Thyroid gland (tissue), 4 donors: ENCODE data around the gene GFOD1. TPM values are rescaled to one million over a fixed set of nuclear protein-coding genes. Genes with fewer than 3 reads are reported as not detected.

Source experiments
- DNase-seq, 2 donors: peaks; one replicate each; pipeline ENCODE4 v3.0.0-alpha.2; 2019
- H3K27ac ChIP-seq, 3 donors: fragments of 200-600 bp; sonication (generic); 1 replicate in 2 of 3; 2 replicates in 1 of 3; pipeline ENCODE4 v1.5.1; 2016 to 2019; ENCODE audit warnings: mild to moderate bottlenecking in 1 of 3, moderate library complexity in 1 of 3
- H3K27me3 ChIP-seq: fragments of 200-600 bp; sonication (generic); one replicate; pipeline ENCODE4 v1.5.1; 2019
- H3K36me3 ChIP-seq, 2 donors: fragments of 200-600 bp; sonication (generic); one replicate each; pipeline ENCODE4 v1.5.1; 2016 to 2019
- H3K4me1 ChIP-seq, 2 donors: fragments of 200-600 bp; sonication (generic); one replicate each; pipeline ENCODE4 v1.5.1; 2017 to 2019
- H3K4me3 ChIP-seq, 3 donors: fragments of 200-600 bp; sonication (generic); replicated peaks in 1 of 3; 1 replicate in 2 of 3; 2 replicates in 1 of 3; pipeline ENCODE4 v1.5.1; 2016; ENCODE audit warnings: mild to moderate bottlenecking in 1 of 3
- H3K9me3 ChIP-seq: fragments of 200-600 bp; sonication (generic); one replicate; pipeline ENCODE4 v1.5.1; 2017
- POLR2A ChIP-seq, 2 donors: fragments of 450-650 bp; IDR thresholded peaks; one replicate each; pipeline ENCODE4 v1.6.1; 2017; ENCODE audit warnings: antibody characterized with exemption in 2 of 2, mild to moderate bottlenecking in 2 of 2, moderate library complexity in 1 of 2
- WGBS, 2 donors: methylation state at CpG; one replicate each; pipeline ENCODE4 v1.1.5; 2017; 5-methylcytosine and 5-hydroxymethylcytosine counted together
- intact Hi-C: fragments of 100-400 bp; cut with DNase I; formaldehyde crosslinking; loops from one replicate; pipeline ENCODE4 v1.15.1; 2023
- total RNA-seq, 4 donors: library from RNA; depleted of rRNA; stranded (reverse); fragments of >200 nt; gene quantifications; one replicate each; pipeline ENCODE4 v1.2.3, GENCODE V29; 2016
- TF ChIP-seq, protein P1 (sequence below), 6 experiments: fragments of 200-600 bp in 3 of 6; fragments of 450-650 bp in 3 of 6; sonication (generic) in 3 of 6; IDR thresholded peaks; one replicate each; pipeline ENCODE4 v1.5.1; 2016 to 2019; ENCODE audit warnings: antibody characterized with exemption in 6 of 6, mild to moderate bottlenecking in 2 of 6, inconsistent platforms in 1 of 6, moderate library complexity in 1 of 6

The GFOD1 gene
- total RNA-seq, 4 donors from 2014 or later, result 4.2 to 18.4 (median 8.5) TPM

DNA sequence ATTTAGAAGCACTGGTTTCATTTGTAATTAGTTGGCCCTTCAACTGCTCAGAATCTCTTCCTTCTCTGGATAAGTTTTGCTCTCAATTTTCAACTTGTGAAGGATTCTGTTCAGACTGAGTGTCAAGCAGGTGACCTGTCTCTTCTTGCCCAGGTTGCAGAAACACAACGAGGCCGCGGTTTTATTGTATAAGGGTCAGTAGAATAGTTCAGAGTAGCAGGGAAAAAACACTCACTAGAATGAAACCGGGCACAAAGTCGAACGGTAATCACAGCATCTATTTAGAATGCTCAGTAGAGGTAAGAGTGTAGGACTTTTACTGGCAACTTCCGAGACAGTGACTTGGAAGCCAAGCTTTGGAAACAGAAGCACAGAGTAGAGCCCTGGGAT, 17.9 kb upstream of the GFOD1 start:
- intact Hi-C loops, result no loop called here
- no peak for TF ChIP-seq POLR2A (IDR thresholded peaks at IDR 0.05)
- TF ChIP-seq, protein P1, sequence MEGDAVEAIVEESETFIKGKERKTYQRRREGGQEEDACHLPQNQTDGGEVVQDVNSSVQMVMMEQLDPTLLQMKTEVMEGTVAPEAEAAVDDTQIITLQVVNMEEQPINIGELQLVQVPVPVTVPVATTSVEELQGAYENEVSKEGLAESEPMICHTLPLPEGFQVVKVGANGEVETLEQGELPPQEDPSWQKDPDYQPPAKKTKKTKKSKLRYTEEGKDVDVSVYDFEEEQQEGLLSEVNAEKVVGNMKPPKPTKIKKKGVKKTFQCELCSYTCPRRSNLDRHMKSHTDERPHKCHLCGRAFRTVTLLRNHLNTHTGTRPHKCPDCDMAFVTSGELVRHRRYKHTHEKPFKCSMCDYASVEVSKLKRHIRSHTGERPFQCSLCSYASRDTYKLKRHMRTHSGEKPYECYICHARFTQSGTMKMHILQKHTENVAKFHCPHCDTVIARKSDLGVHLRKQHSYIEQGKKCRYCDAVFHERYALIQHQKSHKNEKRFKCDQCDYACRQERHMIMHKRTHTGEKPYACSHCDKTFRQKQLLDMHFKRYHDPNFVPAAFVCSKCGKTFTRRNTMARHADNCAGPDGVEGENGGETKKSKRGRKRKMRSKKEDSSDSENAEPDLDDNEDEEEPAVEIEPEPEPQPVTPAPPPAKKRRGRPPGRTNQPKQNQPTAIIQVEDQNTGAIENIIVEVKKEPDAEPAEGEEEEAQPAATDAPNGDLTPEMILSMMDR (IDR thresholded peaks at IDR 0.05), result no peak
- no peaks in the 10 kb centered on the region for H3K27me3 ChIP-seq
- H3K36me3 ChIP-seq, result no peaks in the 10 kb centered on the region
- no peaks in the 10 kb centered on the region for H3K4me1 ChIP-seq
- peak overlapping the region in 1 of 3 donors; percentile 28 for H3K27ac ChIP-seq
- H3K9me3 ChIP-seq, result no peaks in the 10 kb centered on the region
- 82 to 83% methylated on average over 7 of the region's 7 CpGs for WGBS, 2 donors
- H3K4me3 ChIP-seq, result no peak overlapping the region
- DNase-seq, result no peak

DNA sequence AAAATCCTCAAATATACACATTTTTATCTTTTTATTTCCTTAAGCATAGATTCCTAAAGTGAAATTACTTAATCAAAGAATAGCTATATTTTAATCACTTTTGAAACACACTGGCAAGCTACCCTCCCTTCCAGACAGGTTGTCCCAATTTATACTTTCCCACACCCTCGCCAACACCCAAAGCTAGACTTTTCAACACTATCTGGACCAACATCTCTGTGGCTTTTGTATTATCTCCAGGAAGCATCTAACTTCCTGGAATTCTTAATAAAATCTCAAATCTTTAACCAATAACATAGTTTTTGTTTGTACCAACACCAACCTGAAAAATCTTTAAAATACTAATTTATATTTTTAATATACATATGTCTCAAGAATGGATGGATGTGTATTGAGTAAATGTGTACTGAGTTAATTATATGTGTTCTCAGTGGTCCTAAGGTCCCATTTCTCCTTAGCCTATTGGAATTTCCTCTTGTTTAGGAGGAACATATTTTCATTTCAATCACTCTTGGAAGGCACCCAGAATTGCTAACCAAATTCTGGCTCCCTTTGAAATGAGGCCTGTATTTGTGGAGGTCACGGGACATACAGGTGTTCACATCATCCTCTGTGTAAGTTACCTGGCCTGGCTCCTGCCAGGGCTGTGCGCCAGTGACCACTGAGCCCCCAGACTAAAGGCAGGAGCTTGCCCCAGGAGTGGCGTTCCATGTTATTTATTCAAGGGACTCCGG, 17.4 kb upstream of the GFOD1 start:
- H3K27me3 ChIP-seq, result no peaks in the 10 kb centered on the region
- H3K36me3 ChIP-seq, result no peaks in the 10 kb centered on the region
- H3K4me3 ChIP-seq, result no peak overlapping the region
- DNase-seq, result no peak
- no peaks in the 10 kb centered on the region for H3K9me3 ChIP-seq
- 64 to 68% methylated on average over 5 of the region's 5 CpGs for WGBS, 2 donors
- intact Hi-C loops, result no loop called here
- no peaks in the 10 kb centered on the region for H3K4me1 ChIP-seq
- H3K27ac ChIP-seq, result peak overlapping the region in 1 of 3 donors; percentile 28
- TF ChIP-seq, protein P1 (IDR thresholded peaks at IDR 0.05), result no peak
- TF ChIP-seq POLR2A (IDR thresholded peaks at IDR 0.05), result no peak

DNA sequence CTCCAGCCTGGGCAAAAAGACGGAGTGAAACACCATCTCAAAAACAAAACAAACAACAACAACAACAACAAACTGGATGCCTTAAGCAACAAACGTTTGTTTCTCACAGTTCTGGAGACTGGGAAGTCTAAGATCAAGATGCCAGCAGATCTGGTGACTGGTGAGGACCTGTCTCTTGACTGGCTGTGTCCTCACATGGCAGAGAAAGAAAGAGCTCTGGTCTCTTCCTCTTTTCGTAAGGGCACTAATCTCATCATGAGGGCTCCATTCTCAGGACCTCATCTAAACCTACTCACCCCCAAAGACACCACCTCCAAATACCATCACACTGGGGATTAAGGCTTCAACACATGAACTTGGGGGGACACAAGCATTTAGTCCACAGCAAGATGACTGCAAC, 13.5 kb upstream of the GFOD1 start:
- H3K27ac ChIP-seq, result no peak overlapping the region
- H3K27me3 ChIP-seq, result no peaks in the 10 kb centered on the region
- no peaks in the 10 kb centered on the region for H3K9me3 ChIP-seq
- WGBS, 2 donors, result 82 to 83% methylated on average over 3 of the region's 3 CpGs
- intact Hi-C loops, result no loop called here
- no peak for DNase-seq
- H3K36me3 ChIP-seq, result no peaks in the 10 kb centered on the region
- H3K4me3 ChIP-seq, result no peak overlapping the region
- TF ChIP-seq, protein P1 (IDR thresholded peaks at IDR 0.05), result no peak
- TF ChIP-seq POLR2A (IDR thresholded peaks at IDR 0.05), result no peak
- peaks cover 0 to 8% of the 10 kb centered on the region in 2 donors for H3K4me1 ChIP-seq

DNA sequence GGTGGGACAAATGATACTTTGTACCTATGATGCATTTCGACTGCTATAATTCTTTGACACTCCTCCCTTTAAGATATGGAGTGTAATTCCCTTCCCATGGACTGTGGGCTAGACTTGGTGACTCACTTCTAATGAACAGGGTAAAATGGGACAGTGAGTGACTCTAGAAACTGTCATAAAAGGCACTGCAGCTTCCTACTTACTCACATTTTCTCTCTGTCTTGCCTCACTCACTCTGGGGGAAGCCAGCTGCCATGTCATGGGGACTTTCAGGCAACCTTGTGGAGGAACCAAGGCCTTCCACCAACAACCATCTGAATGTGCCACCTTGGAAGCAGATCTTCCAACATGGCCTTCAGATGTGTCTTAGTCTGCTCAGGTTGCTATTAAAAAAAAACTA, 12.9 kb upstream of the GFOD1 start:
- no peak overlapping the region for H3K27ac ChIP-seq
- intact Hi-C loops, result no loop called here
- no peaks in the 10 kb centered on the region for H3K36me3 ChIP-seq
- TF ChIP-seq, protein P1 (IDR thresholded peaks at IDR 0.05), result no peak
- TF ChIP-seq POLR2A (IDR thresholded peaks at IDR 0.05), result no peak
- no peak for DNase-seq
- H3K9me3 ChIP-seq, result no peaks in the 10 kb centered on the region
- peaks cover 0 to 8% of the 10 kb centered on the region in 2 donors for H3K4me1 ChIP-seq
- no peaks in the 10 kb centered on the region for H3K27me3 ChIP-seq
- WGBS, 2 donors, result 86% methylated on average over 1 of the region's 1 CpG
- H3K4me3 ChIP-seq, result no peak overlapping the region

DNA sequence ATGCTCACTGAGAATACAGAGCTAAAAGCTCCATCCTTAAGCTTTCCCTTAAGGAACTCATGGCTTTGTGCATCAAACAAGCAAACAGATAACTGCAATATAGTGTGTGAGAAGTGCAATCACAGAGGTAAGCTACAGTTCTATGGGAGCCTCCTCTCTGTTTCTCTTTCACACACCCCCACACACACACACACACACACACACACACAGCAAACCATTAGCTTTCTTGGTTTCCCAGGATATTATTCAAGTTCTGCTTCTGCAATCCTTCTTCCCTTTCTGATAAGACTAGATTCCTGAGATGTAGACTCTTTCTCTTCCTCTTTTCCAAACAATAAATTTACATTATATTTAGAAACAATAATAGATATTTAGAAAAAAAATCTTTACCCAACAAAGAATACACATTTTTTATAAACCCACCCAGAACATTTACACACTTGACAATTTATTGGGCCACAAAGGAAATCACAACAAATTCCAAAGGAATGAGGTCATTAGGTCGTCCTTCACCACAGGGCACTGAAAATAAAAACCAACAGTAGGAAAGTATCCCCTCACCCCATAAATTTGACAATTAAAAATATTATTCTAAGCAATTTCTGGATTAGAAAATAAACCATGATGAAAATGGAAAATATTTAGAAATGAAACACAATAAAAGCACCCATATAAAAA, 9.3 kb upstream of the GFOD1 start:
- WGBS, 2 donors, result 34 to 46% methylated on average over 1 of the region's 1 CpG
- Histone ChIP-seq H3K36me3 (no peaks in the 10 kb centered on the region), H3K27me3 (no peaks in the 10 kb centered on the region), H3K4me3 (no peak overlapping the region), H3K4me1 (peaks cover 0 to 8% of the 10 kb centered on the region in 2 donors), H3K9me3 (no peaks in the 10 kb centered on the region), H3K27ac (no peak overlapping the region)
- TF ChIP-seq POLR2A (IDR thresholded peaks at IDR 0.05), result no peak
- TF ChIP-seq, protein P1 (IDR thresholded peaks at IDR 0.05), result no peak
- DNase-seq, result no peak
- intact Hi-C loops, result no loop called here
